HepG2 (cell line): Measurements from ENCODE around the gene POLN. TPM values are rescaled to one million over a fixed set of nuclear protein-coding genes. Genes with fewer than 3 reads are reported as not detected.

Experiments used
- ATAC-seq: fragments of 200-7000 bp; cut with Tn5 transposase; 3 replicates; pipeline ENCODE4 v1.9.1; 2020; ENCODE audit warnings: mild to moderate bottlenecking, moderate library complexity
- BruUV-seq: library from RNA; stranded (reverse); fragments of 400-500 nt; replicated peaks from 2 replicates; lab custom pipeline; 2021; lab: Mats Ljungman, UMichigan
- CTCF ChIA-PET: fragments of 300-600 bp; formaldehyde crosslinking; extraction: SDS; loops from one replicate; lab custom pipeline; 2021; ENCODE audit warnings: low total read pairs, inconsistent platforms, low intra/inter-chr PET ratio; lab: Yijun Ruan, JAX
- POLR2A ChIA-PET: fragments of 350-600 bp; sonication (Branson Sonifier 250); formaldehyde crosslinking; loops from one replicate; lab custom pipeline; 2020; ENCODE audit warnings: antibody characterized with exemption, inconsistent platforms; lab: Yijun Ruan, JAX
- DNase-seq: peaks from one replicate; pipeline ENCODE4 v3.0.0-alpha.2; 2015; ENCODE audit warnings: low spot score
- FAIRE-seq: peaks from 3 replicates; lab custom pipeline; 2011; peaks lifted over from hg19 to GRCh38; lab: Jason Lieb, UNC
- H2AFZ ChIP-seq: one replicate; pipeline ENCODE4 v1.6.1; 2011; ENCODE audit warnings: low read length, inconsistent platforms
- H3K27ac ChIP-seq: fragments of 300-600 bp; 3 replicates; pipeline ENCODE4 v1.8.0; 2011; ENCODE audit warnings: mixed run types, mild to moderate bottlenecking, mixed read lengths, low read length, inconsistent platforms; ENCODE audit not compliant: insufficient read depth; ENCODE audit errors: extremely low read length
- H3K27me3 ChIP-seq, 2 experiments: fragments of 200-600 bp in 1 of 2; 2 replicates in 1 of 2; 3 replicates in 1 of 2; pipeline versions ENCODE4 v1.6.0 to v1.8.0; 2011; ENCODE audit warnings: low read length in 2 of 2, mild to moderate bottlenecking in 2 of 2, moderate library complexity in 2 of 2, inconsistent platforms in 1 of 2; ENCODE audit not compliant: insufficient read depth in 2 of 2, control insufficient read depth in 1 of 2
- H3K36me3 ChIP-seq, 2 experiments: fragments of 200-600 bp in 1 of 2; replicated peaks in 1 of 2; 2 replicates in 1 of 2; 3 replicates in 1 of 2; pipeline versions ENCODE4 v1.5.1 to v1.8.0; 2011; ENCODE audit warnings: low read length in 2 of 2, inconsistent platforms in 1 of 2; ENCODE audit not compliant: insufficient read depth in 2 of 2, control insufficient read depth in 1 of 2
- H3K4me1 ChIP-seq: 2 replicates; pipeline ENCODE4 v1.5.1; 2012; ENCODE audit warnings: low read length, inconsistent platforms; ENCODE audit not compliant: insufficient read depth
- H3K4me2 ChIP-seq: 2 replicates; pipeline ENCODE4 v1.6.0; 2011; ENCODE audit warnings: low read depth, low read length, inconsistent platforms
- H3K4me3 ChIP-seq, 3 experiments: fragments of 200-600 bp in 1 of 3; sonication (generic), shearing (Covaris generic) in 1 of 3; replicated peaks in 1 of 3; 2 replicates each; pipeline ENCODE4 v1.5.1; 2011 to 2016; ENCODE audit warnings: low read length in 3 of 3, inconsistent platforms in 2 of 3, low read depth in 2 of 3, mild to moderate bottlenecking in 2 of 3, control low read depth in 1 of 3, mixed read lengths in 1 of 3; ENCODE audit not compliant: insufficient read depth in 1 of 3
- H3K79me2 ChIP-seq: one replicate; pipeline ENCODE4 v1.6.1; 2011; ENCODE audit warnings: low read length, inconsistent platforms; ENCODE audit not compliant: insufficient read depth
- H3K9ac ChIP-seq: 2 replicates; pipeline ENCODE4 v1.6.0; 2011; ENCODE audit warnings: mild to moderate bottlenecking, low read depth, low read length, inconsistent platforms; ENCODE audit not compliant: insufficient read depth
- H3K9me3 ChIP-seq: 2 replicates; pipeline ENCODE4 v1.5.1; 2012; ENCODE audit warnings: mild to moderate bottlenecking, low read length
- H4K20me1 ChIP-seq: 2 replicates; pipeline ENCODE4 v1.6.0; 2011; ENCODE audit warnings: inconsistent platforms, mild to moderate bottlenecking, low read length, moderate library complexity; ENCODE audit not compliant: insufficient read depth
- ATM ChIP-seq: fragments of 450-650 bp; IDR thresholded peaks from 2 replicates; pipeline ENCODE4 v1.7.1; 2017; ENCODE audit warnings: mild to moderate bottlenecking, borderline replicate concordance
- DMTF1 ChIP-seq: sonication (generic); formaldehyde crosslinking; IDR thresholded peaks from 2 replicates; pipeline ENCODE4 v1.4.0; 2020; ENCODE audit warnings: mild to moderate bottlenecking, missing genetic modification reagents
- E2F2 ChIP-seq: sonication (generic); formaldehyde crosslinking; IDR thresholded peaks from 2 replicates; pipeline ENCODE4 v1.4.0; 2020; ENCODE audit warnings: missing genetic modification reagents, borderline replicate concordance
- FOXP1 ChIP-seq, 2 experiments: fragments of 450-650 bp in 1 of 2; IDR thresholded peaks; 2 replicates each; pipeline ENCODE4 v1.6.1; 2017 to 2018; ENCODE audit warnings: antibody characterized with exemption in 1 of 2
- GTF3A ChIP-seq: sonication (generic); formaldehyde crosslinking; conservative IDR thresholded peaks from 2 replicates; pipeline ENCODE4 v1.4.0; 2020; ENCODE audit warnings: mild to moderate bottlenecking, missing genetic modification reagents
- LBX2 ChIP-seq: sonication (generic); formaldehyde crosslinking; IDR thresholded peaks from 2 replicates; pipeline ENCODE4 v1.5.0; 2020; ENCODE audit warnings: missing genetic modification reagents, mild to moderate bottlenecking, borderline replicate concordance
- MTERF4 ChIP-seq: sonication (generic); formaldehyde crosslinking; IDR thresholded peaks from 2 replicates; pipeline ENCODE4 v1.8.0; 2023; ENCODE audit warnings: mild to moderate bottlenecking, missing genetic modification reagents
- MYPOP ChIP-seq: sonication (generic); formaldehyde crosslinking; IDR thresholded peaks from 2 replicates; pipeline ENCODE4 v1.8.1; 2023; ENCODE audit warnings: mild to moderate bottlenecking, moderate library complexity, missing genetic modification reagents
- NR1H2 ChIP-seq: sonication (generic); formaldehyde crosslinking; IDR thresholded peaks from 2 replicates; pipeline ENCODE4 v1.8.1; 2022; ENCODE audit warnings: low read depth, missing genetic modification reagents, borderline replicate concordance
- PBX3 ChIP-seq: sonication (generic); formaldehyde crosslinking; IDR thresholded peaks from 2 replicates; pipeline ENCODE4 v1.8.1; 2023; ENCODE audit warnings: missing genetic modification reagents, inconsistent platforms, borderline replicate concordance
- SMYD3 ChIP-seq: sonication (generic); formaldehyde crosslinking; IDR thresholded peaks from 2 replicates; pipeline ENCODE4 v1.8.1; 2023; ENCODE audit warnings: mild to moderate bottlenecking, missing genetic modification reagents
- THYN1 ChIP-seq: sonication (generic); formaldehyde crosslinking; IDR thresholded peaks from 2 replicates; pipeline ENCODE4 v1.8.1; 2023; ENCODE audit warnings: low read depth, mild to moderate bottlenecking, moderate library complexity, missing genetic modification reagents, borderline replicate concordance
- ZNF333 ChIP-seq: sonication (generic); formaldehyde crosslinking; IDR thresholded peaks from 2 replicates; pipeline ENCODE4 v1.4.0; 2020; ENCODE audit warnings: mild to moderate bottlenecking, missing genetic modification reagents, borderline replicate concordance
- WGBS: methylation state at CpG from one replicate; pipeline ENCODE4 v1.1.6; 2017; ENCODE audit warnings: low lambda C conversion rate; 5-methylcytosine and 5-hydroxymethylcytosine counted together
- in situ Hi-C: cut with HindIII; loops from 2 replicates; pipeline ENCODE4 v1.10.0; 2017; ENCODE audit warnings: low pct_unique_long_range_greater_than_20kb; ENCODE audit not compliant: extremely low pct_ligation_motif_present
- intact Hi-C: fragments of 100-400 bp; cut with micrococcal nuclease; formaldehyde crosslinking; loops from one replicate; pipeline ENCODE4 v1.10.0; 2022; ENCODE audit not compliant: unreplicated experiment
- polyA plus RNA-seq, 8 experiments: library from polyadenylated mRNA; depleted of rRNA in 3 of 8; stranded (reverse) in 7 of 8; unstranded in 1 of 8; fragments of >200 nt; fragmentation: Illumina TruSeq in 4 of 8; extraction: Trizol in 4 of 8; gene quantifications; 2 replicates each; pipeline versions ENCODE4 v1.2.1 to v1.2.3, GENCODE V29; 2011 to 2016; ENCODE audit warnings: low read depth in 4 of 8, missing spikeins in 1 of 8, mixed read lengths in 1 of 8; ENCODE audit not compliant: insufficient read depth in 1 of 8
- total RNA-seq, 5 experiments: library from RNA; depleted of rRNA; stranded (reverse); fragments of >200 nt; fragmentation: Illumina TruSeq; extraction: Trizol; gene quantifications; 2 replicates each; pipeline ENCODE4 v1.2.3, GENCODE V29; 2016; ENCODE audit warnings: low read depth in 1 of 5

The POLN gene
- total and polyA plus RNA-seq, 2 of the 13 experiments (the other 11 are each of a cell fraction or from before 2014, with no cell fraction given) = 0.93 to 1.5 TPM

GRCh38 chr4:2226261-2226660, 15.7 kb downstream of the POLN start:
- 98% methylated on average over 2 of the region's 2 CpGs for WGBS
- no peaks in the 10 kb centered on the region for H3K27me3 ChIP-seq
- no peak overlapping the region for H3K27ac ChIP-seq
- H3K4me2 ChIP-seq = no peak overlapping the region
- no peaks in the 10 kb centered on the region for H3K79me2 ChIP-seq
- BruUV-seq = no TSS peak
- FAIRE-seq = no peak
- H3K9ac ChIP-seq = no peak overlapping the region
- no peak overlapping the region for H2AFZ ChIP-seq
- H3K4me3 ChIP-seq = no peak overlapping the region
- POLR2A ChIA-PET = no interaction called here
- TF ChIP-seq GTF3A = no peak
- no peak for TF ChIP-seq NR1H2 (CRISPR knock-in tag)
- TF ChIP-seq LBX2 (CRISPR knock-in tag) = no peak
- no peak for TF ChIP-seq MYPOP (CRISPR knock-in tag)
- no peak for TF ChIP-seq E2F2 (CRISPR knock-in tag)
- TF ChIP-seq MTERF4 (CRISPR knock-in tag) = no peak
- no peak for TF ChIP-seq PBX3 (CRISPR knock-in tag)
- no peak for TF ChIP-seq ZNF333
- TF ChIP-seq ATM = no peak
- TF ChIP-seq SMYD3 (CRISPR knock-in tag) = no peak
- no peak for TF ChIP-seq DMTF1
- TF ChIP-seq FOXP1 (IDR thresholded peaks at IDR 0.05) = no peak
- no peak for TF ChIP-seq FOXP1 (CRISPR knock-in tag; IDR thresholded peaks at IDR 0.05)
- no peak for TF ChIP-seq THYN1
- TF ChIP-seq, all 625 proteins: peak for 0
- ATAC-seq (no peak), DNase-seq (no peak)
- intact Hi-C loops = no loop called here
- H3K4me1 ChIP-seq = peaks cover 6% of the 10 kb centered on the region
- no peaks in the 10 kb centered on the region for H4K20me1 ChIP-seq
- no peaks in the 10 kb centered on the region; a peak in 2 of 5 replicates for H3K36me3 ChIP-seq
- CTCF ChIA-PET = no interaction called here
- H3K9me3 ChIP-seq = no peaks in the 10 kb centered on the region
- in situ Hi-C loops = no loop called here
